ENCODE results near the gene CLEC20A.
"Not testable (repeated sequence)": the region's sequence is repeated elsewhere in the genome, so short reads cannot be mapped to it uniquely, and the experiment has no call there.

Gene CLEC20A

GRCh38 chr1:178529364-178530036 lies 32.7 kb upstream of the CLEC20A start:
- DNase-seq (ENCODE audit: low read depth in 2 of 2), result no peak

DNA sequence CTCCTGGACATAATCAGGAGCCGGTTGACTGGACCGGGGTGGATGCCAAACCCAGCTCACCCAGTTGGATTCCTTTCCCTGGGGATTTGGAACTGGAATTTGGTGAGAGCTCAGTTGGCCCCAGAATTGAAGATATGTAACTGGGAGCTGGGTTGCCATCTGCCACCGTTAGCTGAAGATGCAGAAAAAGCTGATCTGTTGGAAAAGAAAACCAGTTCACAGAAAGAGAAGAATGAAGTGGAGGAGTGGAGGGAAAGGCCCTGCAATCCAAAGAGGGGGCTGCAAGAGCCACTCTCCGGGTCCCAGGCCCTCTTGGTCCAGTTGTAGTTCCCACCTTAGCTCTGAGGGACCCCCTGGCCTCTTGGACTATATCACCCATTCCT lies 32.2 kb upstream of the CLEC20A start:
- DNase-seq (ENCODE audit: low read depth in 2 of 2), result no peak

- no peak for DNase-seq (ENCODE audit: low read depth in 2 of 2)
Measured at GRCh38 chr1:178528228-178528952, 31.6 kb upstream of the CLEC20A start.

DNA sequence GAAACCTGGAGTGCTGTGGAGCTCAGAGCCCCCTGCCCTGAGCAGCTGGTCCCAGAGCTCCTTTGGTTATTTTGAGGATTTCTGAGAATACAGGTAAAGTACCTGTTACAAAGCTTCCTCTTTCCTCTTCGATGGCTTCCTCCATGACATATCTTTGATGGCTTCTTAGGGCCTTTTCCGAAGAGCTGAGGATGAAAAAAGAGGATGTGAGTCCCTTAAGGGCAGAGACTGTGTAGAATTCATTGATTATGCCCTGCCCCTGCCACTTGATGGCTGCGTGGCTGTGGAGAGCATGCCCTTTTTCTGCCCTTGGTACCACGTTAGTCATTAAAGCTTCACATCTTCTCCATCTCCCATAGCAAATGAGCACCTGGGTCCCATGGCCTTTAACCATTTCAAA lies 30.4 kb upstream of the CLEC20A start:
- DNase-seq (ENCODE audit: low read depth in 2 of 2), result no peak

- DNase-seq (ENCODE audit: low read depth in 2 of 2), result no peak
Measured at GRCh38 chr1:178521241-178521640, 24.5 kb upstream of the CLEC20A start.

GRCh38 chr1:178520803-178521202 lies 24.0 kb upstream of the CLEC20A start:
- DNase-seq (ENCODE audit: low read depth in 2 of 2), result no peak

DNA sequence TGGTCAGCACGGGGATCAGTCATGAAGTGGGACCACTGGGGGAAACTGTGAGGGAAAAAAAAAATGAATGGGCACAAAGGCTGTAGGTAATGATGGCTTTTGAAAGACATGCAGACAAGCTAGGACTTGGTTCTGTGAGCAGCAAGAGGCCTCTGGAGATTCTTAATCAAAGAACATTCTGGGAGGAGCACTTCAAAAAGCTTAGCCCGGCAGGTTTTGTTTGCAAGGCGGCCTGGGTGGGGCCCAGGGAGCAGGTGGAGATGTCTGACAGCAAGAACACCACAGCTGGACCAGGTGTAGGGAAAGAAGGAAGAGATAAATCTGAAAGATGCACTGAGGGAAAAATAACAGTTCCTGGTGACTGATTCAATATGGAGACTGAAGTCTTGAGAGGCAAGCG lies 22.1 kb upstream of the CLEC20A start:
- no peak for DNase-seq (ENCODE audit: low read depth in 2 of 2)

DNA sequence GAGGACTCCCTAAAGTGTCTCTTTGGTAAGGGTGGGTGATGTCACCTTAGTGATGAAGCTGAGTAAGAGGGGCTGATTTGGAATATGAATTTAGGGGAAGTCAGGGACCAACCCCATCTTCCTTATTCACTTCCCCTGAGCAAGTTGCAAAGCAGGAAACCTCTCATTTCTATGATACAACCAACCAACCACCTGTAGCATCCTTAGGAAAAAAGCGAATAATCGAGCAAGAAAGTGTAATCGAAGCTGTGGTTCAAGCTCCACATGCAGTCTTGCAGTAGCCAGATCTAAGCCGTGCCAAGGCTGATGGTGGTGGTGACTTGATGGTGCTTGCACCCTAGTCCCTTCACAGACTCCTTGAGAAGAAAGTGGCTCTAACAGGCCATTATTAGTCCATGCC lies 19.3 kb upstream of the CLEC20A start:
- no peak for DNase-seq (ENCODE audit: low read depth in 2 of 2)

DNA sequence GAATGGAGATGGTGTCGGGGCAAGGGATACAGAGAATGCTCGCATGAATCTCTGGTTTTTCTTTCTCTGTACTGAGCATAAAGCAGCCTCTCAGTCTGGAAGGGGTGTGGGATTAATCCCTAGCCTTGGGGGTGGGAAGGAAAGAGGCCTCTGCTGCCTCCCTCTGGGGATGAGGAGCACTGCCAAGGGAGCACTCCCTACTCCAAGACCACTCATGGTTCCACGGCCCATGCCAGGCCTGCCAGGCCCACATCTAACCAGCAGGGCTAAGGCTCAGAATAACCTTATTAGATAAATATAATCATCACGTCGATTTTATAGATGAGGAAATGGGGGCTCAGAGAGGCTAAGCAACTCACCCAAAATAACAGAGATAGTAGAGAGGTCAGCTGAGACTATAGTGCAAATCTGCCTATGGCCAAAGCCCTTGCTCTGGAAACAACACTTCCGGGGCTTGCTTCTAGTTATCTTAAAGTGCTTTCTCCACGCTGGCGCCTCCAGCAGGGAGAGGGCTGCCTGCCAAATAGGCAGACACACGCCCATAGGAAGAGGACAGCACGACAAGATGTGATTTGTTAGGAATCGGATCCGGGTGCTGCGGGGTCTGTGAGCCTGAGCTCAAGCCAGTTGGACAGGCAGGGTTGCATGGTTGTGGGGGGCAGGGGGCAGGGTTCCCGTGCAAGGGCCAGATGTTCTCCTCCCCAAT lies 16.7 kb upstream of the CLEC20A start:
- no peak for DNase-seq (ENCODE audit: low read depth in 2 of 2)

DNA sequence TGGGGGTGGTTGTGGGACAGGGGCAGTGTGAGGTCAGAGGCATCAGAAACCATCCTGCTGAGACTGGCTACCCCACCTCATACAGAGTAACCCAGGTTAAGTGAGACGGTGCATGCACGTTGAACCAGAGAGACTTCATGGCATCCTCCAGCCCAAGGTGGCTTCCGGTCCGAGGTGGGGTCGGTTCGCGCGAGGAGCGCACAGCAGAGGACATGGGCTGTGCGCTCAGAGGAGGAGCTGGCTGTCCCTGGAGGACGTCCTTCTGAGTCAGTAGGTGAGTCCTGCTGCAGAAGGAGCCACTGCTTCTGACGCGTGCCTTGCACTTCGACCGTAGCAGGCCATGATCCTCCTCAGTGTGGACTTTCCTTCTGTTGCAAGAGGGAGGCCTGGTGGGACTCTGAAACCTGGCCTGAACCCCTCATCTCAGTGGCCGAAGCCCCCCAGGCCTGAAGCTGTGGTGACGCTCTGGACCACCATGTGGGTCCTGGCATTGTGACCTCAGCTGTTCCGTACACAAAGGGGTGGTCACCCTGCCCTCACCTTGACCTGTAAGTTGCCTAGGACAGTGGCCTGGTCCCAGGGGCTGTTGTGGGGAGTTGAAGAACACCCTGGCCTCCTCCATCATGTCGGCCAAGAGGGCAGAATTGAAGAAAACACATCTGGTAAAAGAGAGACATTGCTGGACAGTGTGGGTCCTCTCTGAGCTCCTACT lies 16.0 kb upstream of the CLEC20A start, which contains the start of gene TEX35:
TSS of gene TEX35 (plus strand) at position 544 of the 712 bp plus-strand sequence. CDS start at position 624, 80 bp downstream.
- no peak for DNase-seq (ENCODE audit: low read depth in 2 of 2)

DNA sequence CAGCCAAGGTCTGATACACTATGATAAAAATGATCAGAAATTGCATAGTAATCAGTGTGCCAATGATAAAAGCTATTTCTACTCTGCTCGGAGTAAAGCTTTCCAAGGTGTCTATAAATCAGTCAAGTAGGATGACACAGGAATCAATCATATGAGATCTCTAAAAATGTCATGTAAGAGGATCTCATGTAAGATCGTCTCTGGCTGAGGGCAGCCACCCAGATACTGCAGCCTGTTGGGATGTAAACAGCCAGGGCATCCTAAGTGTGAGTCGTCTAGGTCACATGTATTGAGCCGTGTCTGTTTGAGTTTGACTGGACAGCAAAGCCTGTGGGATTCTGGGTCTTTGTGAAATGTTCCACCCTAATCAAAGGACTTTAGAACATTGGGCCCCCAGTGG lies 13.4 kb upstream of the CLEC20A start:
- no peak for DNase-seq (ENCODE audit: low read depth in 2 of 2)

DNA sequence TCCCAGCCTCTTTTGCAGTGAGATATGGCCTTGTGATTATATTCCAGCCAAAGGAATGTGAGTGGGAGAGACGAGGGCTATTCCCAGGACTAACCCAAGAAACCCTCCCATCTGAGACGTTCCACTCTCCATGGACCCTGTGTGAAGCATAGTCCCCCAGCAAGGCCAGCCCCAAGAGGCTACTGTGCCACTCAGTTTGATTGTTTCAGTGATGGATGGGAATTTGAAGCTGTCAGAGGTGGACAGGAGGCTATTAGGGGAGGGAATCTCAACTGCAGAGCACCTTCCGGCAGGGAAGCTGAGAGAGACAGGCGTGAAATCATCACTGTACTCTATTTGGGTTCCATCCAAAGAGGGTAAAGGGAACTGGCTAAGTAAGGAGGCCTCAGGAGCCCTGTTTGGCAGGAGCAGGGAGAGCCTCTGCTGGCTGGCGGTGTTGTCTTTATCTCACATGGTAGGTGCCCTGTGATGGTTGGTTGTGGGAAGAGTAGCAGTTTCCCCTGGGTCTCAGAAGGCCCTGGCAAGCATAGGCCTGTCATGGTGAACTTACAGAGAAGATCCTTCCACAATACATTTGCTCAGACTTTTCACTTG lies 12.7 kb upstream of the CLEC20A start:
- no peak for DNase-seq (ENCODE audit: low read depth in 2 of 2)

- no peak for DNase-seq (ENCODE audit: low read depth in 2 of 2)
Measured at GRCh38 chr1:178506669-178507068, 9.9 kb upstream of the CLEC20A start.

DNA sequence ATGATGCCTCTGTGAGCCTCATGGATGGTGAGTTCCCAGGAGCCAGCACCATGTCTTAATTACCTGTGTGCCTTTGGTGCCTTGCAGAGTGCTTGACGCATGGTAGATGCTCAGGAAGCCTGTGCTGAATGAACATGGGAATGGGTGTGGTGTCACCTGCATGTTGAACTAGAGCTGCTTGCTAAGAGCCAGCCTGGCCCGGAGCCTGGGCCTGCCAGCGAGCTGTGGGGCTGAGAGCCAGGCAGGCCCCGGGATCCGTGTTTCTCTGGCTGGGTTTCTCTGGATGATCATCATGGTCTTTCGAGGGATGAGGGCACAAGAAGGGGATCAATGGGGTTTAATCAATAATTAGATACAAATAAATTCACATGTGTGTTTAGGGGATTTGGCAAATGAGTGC lies 9.4 kb upstream of the CLEC20A start:
- no peak for DNase-seq (ENCODE audit: low read depth in 2 of 2)

DNA sequence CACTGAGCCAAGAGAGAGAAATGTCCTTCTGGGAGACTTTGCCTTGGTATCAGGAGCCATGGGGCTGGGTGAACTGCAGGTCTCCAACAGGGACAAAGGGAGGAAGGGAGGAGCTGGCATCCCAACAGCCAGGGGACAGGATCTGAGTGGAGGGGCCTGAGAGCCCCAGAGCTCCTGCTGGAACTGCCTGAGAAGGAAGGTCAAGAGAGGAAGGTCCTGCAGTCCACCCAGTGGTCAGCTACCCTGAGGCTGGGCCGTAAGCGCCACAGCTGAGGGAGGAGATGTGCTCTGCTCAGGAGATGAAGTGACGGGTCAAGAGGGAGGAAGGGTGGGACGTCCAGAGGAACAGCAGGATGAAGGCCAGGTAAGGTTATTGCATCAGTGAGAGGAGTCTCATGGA lies 7.5 kb upstream of the CLEC20A start:
- no peak for DNase-seq (ENCODE audit: low read depth in 2 of 2)

GRCh38 chr1:178503849-178504248 lies 7.1 kb upstream of the CLEC20A start:
- DNase-seq (ENCODE audit: low read depth in 2 of 2), result no peak

- DNase-seq (ENCODE audit: low read depth in 2 of 2), result not testable (repeated sequence)
Measured at GRCh38 chr1:178503316-178503715, 6.6 kb upstream of the CLEC20A start.

DNA sequence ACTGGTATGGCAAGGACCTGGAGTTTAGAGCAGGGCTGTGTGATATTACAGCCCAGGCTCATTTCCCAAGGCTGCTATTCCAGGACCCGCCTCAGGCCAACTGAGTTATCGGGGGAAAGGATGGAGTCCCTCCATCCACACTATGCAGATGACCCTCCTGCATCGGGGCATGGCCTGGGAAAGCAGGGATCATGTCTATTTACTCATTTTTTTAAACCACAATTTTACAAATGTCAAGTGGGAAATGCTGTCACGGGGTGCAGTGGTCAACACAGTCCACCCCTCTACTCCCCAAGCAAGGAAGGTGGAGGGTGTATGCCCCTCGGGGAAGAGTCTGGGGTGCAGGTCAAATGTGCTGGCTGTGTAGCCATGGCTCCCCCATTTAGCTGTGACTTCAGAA lies 6.1 kb upstream of the CLEC20A start:
- no peak for DNase-seq (ENCODE audit: low read depth in 2 of 2)

- no peak for DNase-seq (ENCODE audit: low read depth in 2 of 2)
Measured at GRCh38 chr1:178502330-178502714, 5.6 kb upstream of the CLEC20A start.

- DNase-seq (ENCODE audit: low read depth in 2 of 2), result peak; percentile 3 to 16
Measured at GRCh38 chr1:178501705-178502329, 5.1 kb upstream of the CLEC20A start.

- DNase-seq (ENCODE audit: low read depth in 2 of 2), result no peak
Measured at GRCh38 chr1:178500936-178501554, 4.3 kb upstream of the CLEC20A start.

Measured in stimulated activated CD8-positive, alpha-beta memory T cell treated with anti-CD3 and anti-CD28 coated beads, Interleukin-7, amount 100 ng/mL, for 4 hours (primary cell).